Peyer's patch (tissue), 4 donors: ENCODE measurements around the gene CD27. TPM values are rescaled to one million over a fixed set of nuclear protein-coding genes. Genes with fewer than 3 reads are reported as not detected.
"Not testable (repeated sequence)": the region's sequence is repeated elsewhere in the genome, so short reads cannot be mapped to it uniquely, and the experiment has no call there.

Experiments
- DNase-seq, 3 donors: peaks; one replicate each; pipeline ENCODE4 v3.0.0-alpha.2; 2017 to 2019
- H3K27ac ChIP-seq, 4 donors: fragments of 200-600 bp; sonication (generic); one replicate each; pipeline ENCODE4 v1.5.1; 2016 to 2019
- H3K27me3 ChIP-seq, 2 donors: fragments of 200-600 bp; sonication (generic); one replicate each; pipeline ENCODE4 v1.5.1; 2019
- H3K36me3 ChIP-seq, 3 donors: fragments of 200-600 bp; sonication (generic); one replicate each; pipeline ENCODE4 v1.5.1; 2016 to 2019
- H3K4me1 ChIP-seq, 4 donors: fragments of 200-600 bp; sonication (generic); one replicate each; pipeline ENCODE4 v1.5.1; 2016 to 2019
- H3K4me3 ChIP-seq, 4 donors: fragments of 200-600 bp; sonication (generic); 1 replicate in 3 of 4; 2 replicates in 1 of 4; pipeline ENCODE4 v1.5.1; 2016 to 2019; ENCODE audit warnings: mild to moderate bottlenecking in 1 of 4
- H3K9me3 ChIP-seq, 4 donors: fragments of 200-600 bp; sonication (generic); one replicate each; pipeline ENCODE4 v1.5.1; 2016 to 2019; ENCODE audit warnings: mild to moderate bottlenecking in 1 of 4
- CTCF ChIP-seq, 6 experiments: fragments of 450-650 bp in 4 of 6; fragments of 200-600 bp in 2 of 6; sonication (generic) in 1 of 6; IDR thresholded peaks; one replicate each; pipeline ENCODE4 v1.5.1; 2017 to 2019; ENCODE audit warnings: antibody characterized with exemption in 6 of 6, mild to moderate bottlenecking in 3 of 6, moderate library complexity in 1 of 6
- POLR2A ChIP-seq, 2 donors: fragments of 450-650 bp; IDR thresholded peaks; one replicate each; pipeline ENCODE4 v1.5.1; 2017; ENCODE audit warnings: antibody characterized with exemption in 2 of 2, mild to moderate bottlenecking in 2 of 2, moderate library complexity in 2 of 2
- total RNA-seq, 4 donors: library from RNA; depleted of rRNA; stranded (reverse); fragments of >200 nt; gene quantifications; one replicate each; pipeline ENCODE4 v1.1.0, GENCODE V29; 2016

The CD27 gene
- total RNA-seq, 4 donors from 2014 or later, result 1.0 to 20.6 (median 2.3) TPM

- Histone ChIP-seq H3K27me3 (no peaks in the 10 kb centered on the region), H3K9me3 (no peaks in the 10 kb centered on the region), H3K4me1 (peaks cover 0 to 23% (median 4%) of the 10 kb centered on the region in 4 donors), H3K36me3 (no peaks in the 10 kb centered on the region), H3K27ac (peak overlapping the region in 1 of 4 donors; percentile 78), H3K4me3 (no peak overlapping the region)
- no peak for DNase-seq
- TF ChIP-seq CTCF (IDR thresholded peaks at IDR 0.05) (no peak), POLR2A (IDR thresholded peaks at IDR 0.05) (no peak)
Measured at GRCh38 chr12:6424008-6424347, 20.8 kb upstream of the CD27 start.

- H3K27ac ChIP-seq, result peak overlapping the region in 1 of 4 donors; percentile 78
- peaks cover 0 to 23% (median 5%) of the 10 kb centered on the region in 4 donors for H3K4me1 ChIP-seq
- no peaks in the 10 kb centered on the region for H3K27me3 ChIP-seq
- peak in 1 of 3 donors; percentile 41 for DNase-seq
- H3K9me3 ChIP-seq, result no peaks in the 10 kb centered on the region
- H3K36me3 ChIP-seq, result no peaks in the 10 kb centered on the region
- TF ChIP-seq CTCF (IDR thresholded peaks at IDR 0.05) (no peak), POLR2A (IDR thresholded peaks at IDR 0.05) (no peak)
- H3K4me3 ChIP-seq, result no peak overlapping the region
Measured at GRCh38 chr12:6424866-6425265, 19.9 kb upstream of the CD27 start.

GRCh38 chr12:6425590-6426531, 18.9 kb upstream of the CD27 start:
- Histone ChIP-seq H3K27ac (peak overlapping the region in 2 of 4 donors; percentile 70 to 78), H3K4me1 (peaks cover 0 to 23% (median 8%) of the 10 kb centered on the region in 4 donors), H3K9me3 (no peaks in the 10 kb centered on the region), H3K4me3 (no peak overlapping the region), H3K27me3 (no peaks in the 10 kb centered on the region), H3K36me3 (no peaks in the 10 kb centered on the region)
- TF ChIP-seq CTCF (IDR thresholded peaks at IDR 0.05) (no peak), POLR2A (IDR thresholded peaks at IDR 0.05) (no peak)
- peak in 2 of 3 donors; percentile 74 to 76 for DNase-seq

GRCh38 chr12:6426882-6427671, 17.7 kb upstream of the CD27 start:
- TF ChIP-seq CTCF (IDR thresholded peaks at IDR 0.05) (no peak), POLR2A (IDR thresholded peaks at IDR 0.05) (no peak)
- H3K4me1 ChIP-seq, result peaks cover 0 to 23% (median 9%) of the 10 kb centered on the region in 4 donors
- H3K9me3 ChIP-seq, result no peaks in the 10 kb centered on the region
- no peaks in the 10 kb centered on the region for H3K36me3 ChIP-seq
- DNase-seq, result peak in 2 of 3 donors; percentile 86 to 88
- H3K27me3 ChIP-seq, result no peaks in the 10 kb centered on the region
- peak overlapping the region in 3 of 4 donors; percentile 14 to 78 (median 70) for H3K27ac ChIP-seq
- H3K4me3 ChIP-seq, result peak overlapping the region in 1 of 4 donors; percentile 6

GRCh38 chr12:6427796-6428195, 17.0 kb upstream of the CD27 start:
- not testable (repeated sequence) for H3K4me3 ChIP-seq, H3K36me3 ChIP-seq, H3K9me3 ChIP-seq, H3K27me3 ChIP-seq
- peak in 1 of 3 donors; percentile 39 for DNase-seq
- Histone ChIP-seq H3K27ac (peak overlapping the region in 2 of 4 donors; percentile 70 to 78), H3K4me1 (peaks cover 0 to 23% (median 9%) of the 10 kb centered on the region in 4 donors)
